Fibroblast of lung (primary cell): ENCODE measurements around the gene RRP12.

Source experiments
- CTCF ChIP-seq, 2 donors: IDR thresholded peaks in 1 of 2; conservative IDR thresholded peaks in 1 of 2; 1 replicate in 1 of 2; 2 replicates in 1 of 2; pipeline ENCODE4 v1.5.1; 2011 to 2012; ENCODE audit warnings: low read length in 2 of 2, control low read depth in 1 of 2, inconsistent platforms in 1 of 2, low read depth in 1 of 2, mild to moderate bottlenecking in 1 of 2
- EZH2 ChIP-seq: IDR thresholded peaks from 2 replicates; pipeline ENCODE4 v1.5.1; 2012; ENCODE audit warnings: low read length, control low read depth, mild to moderate bottlenecking; ENCODE audit errors: missing control alignments

- TF ChIP-seq CTCF (conservative IDR thresholded peaks at IDR 0.05 in 1 of 2, IDR thresholded peaks at IDR 0.05 in 1 of 2; ENCODE audit: low read depth in 1 of 2, low read length in 2 of 2) (no peak), EZH2 (no peak)
These were observed 44.2 kb downstream of the RRP12 start for GRCh38 chr10:97356918-97357317.
